WTC11 (cell line): Measurements from ENCODE around the gene RCC2. TPM values are rescaled to one million over a fixed set of nuclear protein-coding genes. Genes with fewer than 3 reads are reported as not detected.
"Not testable (repeated sequence)": the region's sequence is repeated elsewhere in the genome, so short reads cannot be mapped to it uniquely, and the experiment has no call there.

Source experiments
- ATAC-seq: fragments of 200-7000 bp; cut with Tn5 transposase; 2 replicates; pipeline ENCODE4 v1.10.0; 2021; ENCODE audit warnings: mild to moderate bottlenecking, moderate library complexity
- CTCF ChIA-PET: fragments of 300-600 bp; sonication (Branson Sonifier 250); formaldehyde crosslinking; loops from one replicate; lab custom pipeline; 2021; ENCODE audit warnings: antibody characterized with exemption; lab: Charles Lee
- POLR2A ChIA-PET: fragments of 350-600 bp; sonication (Branson Sonifier 250); formaldehyde crosslinking; loops from one replicate; lab custom pipeline; 2021; ENCODE audit warnings: antibody characterized with exemption; lab: Charles Lee
- DNase-seq: peaks from one replicate; pipeline ENCODE4 v3.0.0; 2021; ENCODE audit warnings: low spot score
- H3K27ac Mint-ChIP-seq: 2 replicates; pipeline ENCODE4 v1.8.0; 2021; ENCODE audit warnings: mixed read lengths
- H3K27me3 Mint-ChIP-seq: 2 replicates; pipeline ENCODE4 v1.8.0; 2021; ENCODE audit warnings: low read depth, mild to moderate bottlenecking, moderate library complexity, mixed read lengths
- H3K36me3 Mint-ChIP-seq: 2 replicates; pipeline ENCODE4 v1.8.0; 2021; ENCODE audit warnings: mixed read lengths
- H3K4me1 Mint-ChIP-seq: 2 replicates; pipeline ENCODE4 v1.8.0; 2022; ENCODE audit warnings: mixed read lengths
- H3K4me3 Mint-ChIP-seq: 2 replicates; pipeline ENCODE4 v1.8.0; 2021; ENCODE audit warnings: mild to moderate bottlenecking, moderate library complexity, mixed read lengths
- H3K9me3 Mint-ChIP-seq: 2 replicates; pipeline ENCODE4 v1.8.0; 2021; ENCODE audit warnings: mixed read lengths
- CREB1 ChIP-seq: sonication (generic); formaldehyde crosslinking; IDR thresholded peaks from 2 replicates; pipeline ENCODE4 v1.8.0; 2023; ENCODE audit warnings: mild to moderate bottlenecking, missing genetic modification reagents
- ESRRA ChIP-seq: sonication (generic); formaldehyde crosslinking; IDR thresholded peaks from 2 replicates; pipeline ENCODE4 v1.8.1; 2022; ENCODE audit warnings: mild to moderate bottlenecking, missing genetic modification reagents, borderline replicate concordance
- FOXP1 ChIP-seq: sonication (generic); formaldehyde crosslinking; IDR thresholded peaks from 2 replicates; pipeline ENCODE4 v1.8.0; 2022; ENCODE audit warnings: missing genetic modification reagents, mild to moderate bottlenecking, moderate library complexity, borderline replicate concordance
- GTF2I ChIP-seq: fragments of 250-450 bp; sonication (Bioruptor Pico); conservative IDR thresholded peaks from 2 replicates; pipeline ENCODE4 v1.4.0; 2021; ENCODE audit warnings: mild to moderate bottlenecking
- HMGA2 ChIP-seq: fragments of 250-450 bp; sonication (Bioruptor Pico); IDR thresholded peaks from 2 replicates; pipeline ENCODE4 v1.4.0; 2021; ENCODE audit warnings: mild to moderate bottlenecking, moderate library complexity
- JAZF1 ChIP-seq: fragments of 250-450 bp; sonication (Bioruptor Pico); IDR thresholded peaks from 2 replicates; pipeline ENCODE4 v1.9.0; 2021; ENCODE audit warnings: moderate library complexity, mild to moderate bottlenecking, inconsistent platforms
- JUN ChIP-seq: sonication (generic); formaldehyde crosslinking; IDR thresholded peaks from 2 replicates; pipeline ENCODE4 v1.8.0; 2023; ENCODE audit warnings: mild to moderate bottlenecking, missing genetic modification reagents
- KAT7 ChIP-seq: sonication (generic); formaldehyde crosslinking; IDR thresholded peaks from 2 replicates; pipeline ENCODE4 v1.8.1; 2023; ENCODE audit warnings: missing genetic modification reagents, mild to moderate bottlenecking, borderline replicate concordance
- TEAD4 ChIP-seq: sonication (generic); formaldehyde crosslinking; IDR thresholded peaks from 2 replicates; pipeline ENCODE4 v1.8.0; 2022; ENCODE audit warnings: mild to moderate bottlenecking, missing genetic modification reagents
- ZNF219 ChIP-seq: sonication (generic); formaldehyde crosslinking; IDR thresholded peaks from 2 replicates; pipeline ENCODE4 v1.8.0; 2023; ENCODE audit warnings: missing genetic modification reagents, mild to moderate bottlenecking, borderline replicate concordance
- ZNF396 ChIP-seq: fragments of 250-450 bp; sonication (Bioruptor Pico); IDR thresholded peaks from 2 replicates; pipeline ENCODE4 v1.8.0; 2021; ENCODE audit warnings: mild to moderate bottlenecking, moderate library complexity, borderline replicate concordance
- total RNA-seq: library from RNA; stranded (reverse); gene quantifications from 3 replicates; pipeline ENCODE4 v1.2.3, GENCODE V29; 2021
- TF ChIP-seq, protein P1 (sequence below): fragments of 200-600 bp; IDR thresholded peaks from 2 replicates; pipeline ENCODE4 v1.8.0; 2022; ENCODE audit warnings: antibody characterized with exemption
- TF ChIP-seq, protein P2 (sequence below): sonication (generic); formaldehyde crosslinking; IDR thresholded peaks from 2 replicates; pipeline ENCODE4 v1.8.0; 2022; ENCODE audit warnings: mild to moderate bottlenecking, missing genetic modification reagents
- TF ChIP-seq, protein P3 (sequence below): sonication (generic); formaldehyde crosslinking; IDR thresholded peaks from 2 replicates; pipeline ENCODE4 v1.8.0; 2023; ENCODE audit warnings: missing genetic modification reagents, mild to moderate bottlenecking, borderline replicate concordance
- TF ChIP-seq, protein P4 (sequence below): sonication (generic); formaldehyde crosslinking; IDR thresholded peaks from 2 replicates; pipeline ENCODE4 v1.8.1; 2022; ENCODE audit warnings: mild to moderate bottlenecking, missing genetic modification reagents, moderate library complexity, borderline replicate concordance
- TF ChIP-seq, protein P5 (sequence below): fragments of 250-450 bp; sonication (Bioruptor Pico); IDR thresholded peaks from 2 replicates; pipeline ENCODE4 v1.9.0; 2021; ENCODE audit warnings: mild to moderate bottlenecking

RCC2 gene
- total RNA-seq, 1 experiment from 2014 or later = 377 TPM

DNA sequence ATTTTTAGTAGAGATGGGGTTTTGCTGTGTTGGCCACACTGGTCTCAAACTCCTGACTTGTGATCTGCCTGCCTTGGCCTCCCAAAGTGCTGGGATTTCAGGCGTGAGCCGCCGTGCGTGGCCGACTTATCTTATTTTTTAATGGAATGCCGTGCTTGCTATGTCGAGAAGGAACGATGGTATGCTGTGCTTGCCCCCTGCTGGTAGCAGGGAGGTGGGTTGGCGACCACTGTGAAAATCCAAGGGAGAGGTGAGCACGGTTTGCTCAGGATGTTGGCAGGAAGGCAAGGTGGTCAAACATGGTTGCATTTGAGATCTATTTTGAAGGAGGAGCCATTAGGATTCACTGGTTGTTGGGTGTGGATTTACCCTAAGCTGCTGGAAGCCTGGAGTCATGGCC, 45.8 kb upstream of the RCC2 start:
- ChIA-PET CTCF (interaction anchor here (0.9 to 2.9 kb wide), 5 partner anchors 8 to 53 kb away, joined by 3 to 18 read pairs (median 3); no protein-coding TSS in a partner anchor), POLR2A (no interaction called here)
- Mint-ChIP-seq H3K36me3 (no peaks in the 10 kb centered on the region), H3K27me3 (peaks cover 2% of the 10 kb centered on the region; the same call in 1 of the 2 replicates), H3K9me3 (0 out of 2 replicates have a peak, but pooled peaks cover 7% of the 10 kb centered on the region), H3K27ac (no peak overlapping the region), H3K4me3 (no peak overlapping the region), H3K4me1 (peaks cover 19% of the 10 kb centered on the region)
- ATAC-seq (peak; percentile 65), DNase-seq (peak; percentile 69)
- no peak for TF ChIP-seq ESRRA (CRISPR knock-in tag)
- no peak for TF ChIP-seq ZNF396 (CRISPR knock-in tag)
- TF ChIP-seq ZNF219 (CRISPR knock-in tag) = no peak
- TF ChIP-seq, protein P1, sequence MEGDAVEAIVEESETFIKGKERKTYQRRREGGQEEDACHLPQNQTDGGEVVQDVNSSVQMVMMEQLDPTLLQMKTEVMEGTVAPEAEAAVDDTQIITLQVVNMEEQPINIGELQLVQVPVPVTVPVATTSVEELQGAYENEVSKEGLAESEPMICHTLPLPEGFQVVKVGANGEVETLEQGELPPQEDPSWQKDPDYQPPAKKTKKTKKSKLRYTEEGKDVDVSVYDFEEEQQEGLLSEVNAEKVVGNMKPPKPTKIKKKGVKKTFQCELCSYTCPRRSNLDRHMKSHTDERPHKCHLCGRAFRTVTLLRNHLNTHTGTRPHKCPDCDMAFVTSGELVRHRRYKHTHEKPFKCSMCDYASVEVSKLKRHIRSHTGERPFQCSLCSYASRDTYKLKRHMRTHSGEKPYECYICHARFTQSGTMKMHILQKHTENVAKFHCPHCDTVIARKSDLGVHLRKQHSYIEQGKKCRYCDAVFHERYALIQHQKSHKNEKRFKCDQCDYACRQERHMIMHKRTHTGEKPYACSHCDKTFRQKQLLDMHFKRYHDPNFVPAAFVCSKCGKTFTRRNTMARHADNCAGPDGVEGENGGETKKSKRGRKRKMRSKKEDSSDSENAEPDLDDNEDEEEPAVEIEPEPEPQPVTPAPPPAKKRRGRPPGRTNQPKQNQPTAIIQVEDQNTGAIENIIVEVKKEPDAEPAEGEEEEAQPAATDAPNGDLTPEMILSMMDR = peak; percentile 45; the same call in 1 of the 2 replicates

DNA sequence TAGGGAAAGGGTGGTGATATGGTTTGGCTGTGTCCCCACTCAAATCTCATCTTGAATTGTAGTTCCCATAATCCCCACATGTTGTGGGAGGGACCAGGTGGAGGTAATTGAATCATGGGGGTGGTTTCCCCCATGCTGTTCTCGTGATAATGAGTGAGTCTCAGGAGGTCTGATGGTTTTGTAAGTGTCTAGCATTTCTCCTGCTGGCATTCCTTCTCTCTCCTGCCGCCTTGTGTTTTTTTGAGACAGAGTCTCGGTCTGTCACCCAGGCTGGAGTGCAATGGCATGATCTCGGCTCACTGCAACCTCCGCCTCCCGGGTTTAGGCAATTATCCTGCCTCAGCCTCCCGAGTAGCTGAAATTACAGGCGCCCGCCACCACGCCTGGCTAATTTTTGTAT, 42.5 kb upstream of the RCC2 start:
- 0 out of 2 replicates have a peak, but pooled peaks have one; percentile 21 for TF ChIP-seq JUN
- DNase-seq, CTCF ChIA-PET, POLR2A ChIA-PET, H3K4me3 Mint-ChIP-seq, H3K9me3 Mint-ChIP-seq, H3K36me3 Mint-ChIP-seq, H3K27me3 Mint-ChIP-seq: not testable (repeated sequence)
- peak overlapping the region; percentile 78; the same call in 1 of the 2 replicates for H3K27ac Mint-ChIP-seq
- peak; percentile 10; the same call in 1 of the 2 replicates for ATAC-seq
- H3K4me1 Mint-ChIP-seq = peaks cover 29% of the 10 kb centered on the region

DNA sequence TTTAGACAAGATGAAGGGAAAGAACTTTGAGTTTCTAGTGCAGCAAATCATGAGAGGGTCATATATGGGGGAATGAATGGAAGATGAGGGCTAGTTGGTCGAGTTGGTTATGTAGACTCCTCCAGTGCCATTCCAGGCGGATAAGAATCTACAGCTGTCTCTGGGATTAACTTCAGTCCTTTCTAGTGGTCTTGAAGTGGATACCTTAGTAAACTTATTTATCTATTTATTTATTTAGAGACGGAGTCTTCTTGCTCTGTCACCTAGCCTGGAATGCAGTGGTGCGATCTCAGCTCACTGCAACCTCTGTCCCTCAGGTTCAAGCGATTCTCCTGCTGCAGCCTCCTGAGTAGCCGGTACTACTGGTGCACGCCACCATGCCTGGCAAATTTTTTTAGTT, 41.4 kb upstream of the RCC2 start:
- DNase-seq (no peak), ATAC-seq (no peak)
- peaks cover 2% of the 10 kb centered on the region; the same call in 1 of the 2 replicates for H3K27me3 Mint-ChIP-seq
- H3K27ac Mint-ChIP-seq = no peak overlapping the region
- H3K4me1 Mint-ChIP-seq = peaks cover 35% of the 10 kb centered on the region
- ChIA-PET POLR2A (no interaction called here), CTCF (interaction anchor here (0.9 to 1.2 kb wide), 2 partner anchors 10 to 16 kb away, joined by 4 read pairs; no protein-coding TSS in a partner anchor)
- H3K9me3 Mint-ChIP-seq = 0 out of 2 replicates have a peak, but pooled peaks cover 7% of the 10 kb centered on the region
- H3K36me3 Mint-ChIP-seq = no peaks in the 10 kb centered on the region
- no peak overlapping the region for H3K4me3 Mint-ChIP-seq
- no peak for TF ChIP-seq CREB1 (CRISPR knock-in tag)
- no peak for TF ChIP-seq FOXP1
- TF ChIP-seq, protein P2, sequence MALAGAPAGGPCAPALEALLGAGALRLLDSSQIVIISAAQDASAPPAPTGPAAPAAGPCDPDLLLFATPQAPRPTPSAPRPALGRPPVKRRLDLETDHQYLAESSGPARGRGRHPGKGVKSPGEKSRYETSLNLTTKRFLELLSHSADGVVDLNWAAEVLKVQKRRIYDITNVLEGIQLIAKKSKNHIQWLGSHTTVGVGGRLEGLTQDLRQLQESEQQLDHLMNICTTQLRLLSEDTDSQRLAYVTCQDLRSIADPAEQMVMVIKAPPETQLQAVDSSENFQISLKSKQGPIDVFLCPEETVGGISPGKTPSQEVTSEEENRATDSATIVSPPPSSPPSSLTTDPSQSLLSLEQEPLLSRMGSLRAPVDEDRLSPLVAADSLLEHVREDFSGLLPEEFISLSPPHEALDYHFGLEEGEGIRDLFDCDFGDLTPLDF (CRISPR knock-in tag) = no peak
- TF ChIP-seq JAZF1 = no peak
- TF ChIP-seq TEAD4 (CRISPR knock-in tag) = no peak
- TF ChIP-seq, protein P3, sequence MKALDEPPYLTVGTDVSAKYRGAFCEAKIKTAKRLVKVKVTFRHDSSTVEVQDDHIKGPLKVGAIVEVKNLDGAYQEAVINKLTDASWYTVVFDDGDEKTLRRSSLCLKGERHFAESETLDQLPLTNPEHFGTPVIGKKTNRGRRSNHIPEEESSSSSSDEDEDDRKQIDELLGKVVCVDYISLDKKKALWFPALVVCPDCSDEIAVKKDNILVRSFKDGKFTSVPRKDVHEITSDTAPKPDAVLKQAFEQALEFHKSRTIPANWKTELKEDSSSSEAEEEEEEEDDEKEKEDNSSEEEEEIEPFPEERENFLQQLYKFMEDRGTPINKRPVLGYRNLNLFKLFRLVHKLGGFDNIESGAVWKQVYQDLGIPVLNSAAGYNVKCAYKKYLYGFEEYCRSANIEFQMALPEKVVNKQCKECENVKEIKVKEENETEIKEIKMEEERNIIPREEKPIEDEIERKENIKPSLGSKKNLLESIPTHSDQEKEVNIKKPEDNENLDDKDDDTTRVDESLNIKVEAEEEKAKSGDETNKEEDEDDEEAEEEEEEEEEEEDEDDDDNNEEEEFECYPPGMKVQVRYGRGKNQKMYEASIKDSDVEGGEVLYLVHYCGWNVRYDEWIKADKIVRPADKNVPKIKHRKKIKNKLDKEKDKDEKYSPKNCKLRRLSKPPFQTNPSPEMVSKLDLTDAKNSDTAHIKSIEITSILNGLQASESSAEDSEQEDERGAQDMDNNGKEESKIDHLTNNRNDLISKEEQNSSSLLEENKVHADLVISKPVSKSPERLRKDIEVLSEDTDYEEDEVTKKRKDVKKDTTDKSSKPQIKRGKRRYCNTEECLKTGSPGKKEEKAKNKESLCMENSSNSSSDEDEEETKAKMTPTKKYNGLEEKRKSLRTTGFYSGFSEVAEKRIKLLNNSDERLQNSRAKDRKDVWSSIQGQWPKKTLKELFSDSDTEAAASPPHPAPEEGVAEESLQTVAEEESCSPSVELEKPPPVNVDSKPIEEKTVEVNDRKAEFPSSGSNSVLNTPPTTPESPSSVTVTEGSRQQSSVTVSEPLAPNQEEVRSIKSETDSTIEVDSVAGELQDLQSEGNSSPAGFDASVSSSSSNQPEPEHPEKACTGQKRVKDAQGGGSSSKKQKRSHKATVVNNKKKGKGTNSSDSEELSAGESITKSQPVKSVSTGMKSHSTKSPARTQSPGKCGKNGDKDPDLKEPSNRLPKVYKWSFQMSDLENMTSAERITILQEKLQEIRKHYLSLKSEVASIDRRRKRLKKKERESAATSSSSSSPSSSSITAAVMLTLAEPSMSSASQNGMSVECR (CRISPR knock-in tag) = no peak
- TF ChIP-seq, protein P4, sequence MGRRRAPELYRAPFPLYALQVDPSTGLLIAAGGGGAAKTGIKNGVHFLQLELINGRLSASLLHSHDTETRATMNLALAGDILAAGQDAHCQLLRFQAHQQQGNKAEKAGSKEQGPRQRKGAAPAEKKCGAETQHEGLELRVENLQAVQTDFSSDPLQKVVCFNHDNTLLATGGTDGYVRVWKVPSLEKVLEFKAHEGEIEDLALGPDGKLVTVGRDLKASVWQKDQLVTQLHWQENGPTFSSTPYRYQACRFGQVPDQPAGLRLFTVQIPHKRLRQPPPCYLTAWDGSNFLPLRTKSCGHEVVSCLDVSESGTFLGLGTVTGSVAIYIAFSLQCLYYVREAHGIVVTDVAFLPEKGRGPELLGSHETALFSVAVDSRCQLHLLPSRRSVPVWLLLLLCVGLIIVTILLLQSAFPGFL (CRISPR knock-in tag) = no peak
- no peak for TF ChIP-seq KAT7 (CRISPR knock-in tag)
- TF ChIP-seq, protein P5, sequence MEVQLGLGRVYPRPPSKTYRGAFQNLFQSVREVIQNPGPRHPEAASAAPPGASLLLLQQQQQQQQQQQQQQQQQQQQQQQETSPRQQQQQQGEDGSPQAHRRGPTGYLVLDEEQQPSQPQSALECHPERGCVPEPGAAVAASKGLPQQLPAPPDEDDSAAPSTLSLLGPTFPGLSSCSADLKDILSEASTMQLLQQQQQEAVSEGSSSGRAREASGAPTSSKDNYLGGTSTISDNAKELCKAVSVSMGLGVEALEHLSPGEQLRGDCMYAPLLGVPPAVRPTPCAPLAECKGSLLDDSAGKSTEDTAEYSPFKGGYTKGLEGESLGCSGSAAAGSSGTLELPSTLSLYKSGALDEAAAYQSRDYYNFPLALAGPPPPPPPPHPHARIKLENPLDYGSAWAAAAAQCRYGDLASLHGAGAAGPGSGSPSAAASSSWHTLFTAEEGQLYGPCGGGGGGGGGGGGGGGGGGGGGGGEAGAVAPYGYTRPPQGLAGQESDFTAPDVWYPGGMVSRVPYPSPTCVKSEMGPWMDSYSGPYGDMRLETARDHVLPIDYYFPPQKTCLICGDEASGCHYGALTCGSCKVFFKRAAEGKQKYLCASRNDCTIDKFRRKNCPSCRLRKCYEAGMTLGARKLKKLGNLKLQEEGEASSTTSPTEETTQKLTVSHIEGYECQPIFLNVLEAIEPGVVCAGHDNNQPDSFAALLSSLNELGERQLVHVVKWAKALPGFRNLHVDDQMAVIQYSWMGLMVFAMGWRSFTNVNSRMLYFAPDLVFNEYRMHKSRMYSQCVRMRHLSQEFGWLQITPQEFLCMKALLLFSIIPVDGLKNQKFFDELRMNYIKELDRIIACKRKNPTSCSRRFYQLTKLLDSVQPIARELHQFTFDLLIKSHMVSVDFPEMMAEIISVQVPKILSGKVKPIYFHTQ (CRISPR knock-in tag) = no peak
- TF ChIP-seq GTF2I = no peak
- no peak for TF ChIP-seq HMGA2
